ENCODE measurements around the gene CLPSL1. TPM values are rescaled to one million over a fixed set of nuclear protein-coding genes. Genes with fewer than 3 reads are reported as not detected.

CLPSL1 gene
- total RNA-seq, 1 experiment from 2014 or later, result not detected

DNA sequence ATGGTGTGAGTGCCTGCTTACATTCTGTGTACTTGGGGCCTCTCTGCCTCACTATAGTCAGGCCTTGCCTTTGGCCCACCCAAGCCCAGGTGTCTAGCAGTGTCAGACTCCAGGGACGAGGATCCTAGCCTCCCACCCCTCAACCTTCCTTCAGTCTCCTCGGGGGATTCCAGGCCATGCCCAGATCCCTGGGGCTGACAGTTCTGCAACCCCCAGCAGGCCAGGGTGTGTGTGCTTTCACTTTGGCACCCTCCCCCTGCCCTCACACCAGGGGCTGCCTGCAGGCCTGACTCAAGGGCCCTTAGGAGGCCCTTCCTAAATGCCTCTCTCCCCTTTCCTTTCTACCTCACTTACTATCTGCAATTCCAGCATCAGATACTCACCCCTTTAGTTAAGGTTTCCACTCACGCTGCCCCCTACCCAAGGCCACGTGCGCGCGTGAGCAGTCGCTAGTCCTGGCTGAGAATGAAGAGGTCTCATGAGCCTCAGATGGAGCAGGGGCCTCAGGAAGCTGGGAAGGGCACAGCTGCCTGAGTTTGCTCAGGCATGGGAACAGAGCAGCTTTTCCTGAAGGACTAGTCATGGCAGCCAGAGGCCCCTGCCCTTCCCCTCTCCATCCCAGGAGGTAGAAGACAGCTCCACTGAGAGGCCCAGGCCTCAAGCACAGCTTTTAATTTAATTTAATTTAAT is 17.2 kb downstream of the CLPSL1 start:
- CTCF ChIA-PET, result no interaction called here
- in situ Hi-C loops (cut with HindIII; ENCODE audit: low pct_unique_long_range_greater_than_20kb, low sequenced_read_pairs), result no loop called here

DNA sequence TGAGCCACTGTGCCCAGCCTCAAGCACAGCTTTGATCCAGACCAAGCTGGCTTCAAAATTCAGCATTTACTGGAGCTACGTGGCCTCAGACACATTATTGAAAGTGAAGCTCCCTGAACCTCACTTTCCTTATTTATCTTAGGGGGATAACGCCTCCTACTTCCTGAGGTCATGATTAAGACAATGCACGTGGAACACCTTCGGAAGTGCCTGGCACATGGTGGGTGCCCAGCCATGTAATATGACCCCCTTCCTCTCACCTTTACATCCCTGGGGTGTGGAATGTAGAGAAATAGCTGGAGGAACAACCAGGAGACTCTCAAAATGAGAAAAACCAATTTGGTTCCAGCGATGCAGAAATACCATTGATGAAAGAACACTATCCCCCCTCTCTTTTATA is 17.9 kb downstream of the CLPSL1 start:
- H3K4me3 ChIP-seq (ENCODE audit: low read depth in 2 of 2, low read length in 2 of 2), result no peak overlapping the region
- no peaks in the 10 kb centered on the region for H3K9me3 ChIP-seq (ENCODE audit: control insufficient read depth, insufficient read depth, low read depth, low read length)
- no peaks in the 10 kb centered on the region for H3K4me1 ChIP-seq (ENCODE audit: control insufficient read depth, insufficient read depth, low read length)
- H3K27ac ChIP-seq (ENCODE audit: low read length), result no peak overlapping the region
- TF ChIP-seq, protein P1, sequence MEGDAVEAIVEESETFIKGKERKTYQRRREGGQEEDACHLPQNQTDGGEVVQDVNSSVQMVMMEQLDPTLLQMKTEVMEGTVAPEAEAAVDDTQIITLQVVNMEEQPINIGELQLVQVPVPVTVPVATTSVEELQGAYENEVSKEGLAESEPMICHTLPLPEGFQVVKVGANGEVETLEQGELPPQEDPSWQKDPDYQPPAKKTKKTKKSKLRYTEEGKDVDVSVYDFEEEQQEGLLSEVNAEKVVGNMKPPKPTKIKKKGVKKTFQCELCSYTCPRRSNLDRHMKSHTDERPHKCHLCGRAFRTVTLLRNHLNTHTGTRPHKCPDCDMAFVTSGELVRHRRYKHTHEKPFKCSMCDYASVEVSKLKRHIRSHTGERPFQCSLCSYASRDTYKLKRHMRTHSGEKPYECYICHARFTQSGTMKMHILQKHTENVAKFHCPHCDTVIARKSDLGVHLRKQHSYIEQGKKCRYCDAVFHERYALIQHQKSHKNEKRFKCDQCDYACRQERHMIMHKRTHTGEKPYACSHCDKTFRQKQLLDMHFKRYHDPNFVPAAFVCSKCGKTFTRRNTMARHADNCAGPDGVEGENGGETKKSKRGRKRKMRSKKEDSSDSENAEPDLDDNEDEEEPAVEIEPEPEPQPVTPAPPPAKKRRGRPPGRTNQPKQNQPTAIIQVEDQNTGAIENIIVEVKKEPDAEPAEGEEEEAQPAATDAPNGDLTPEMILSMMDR (IDR thresholded peaks at IDR 0.05), result no peak
- TF ChIP-seq, protein P2, sequence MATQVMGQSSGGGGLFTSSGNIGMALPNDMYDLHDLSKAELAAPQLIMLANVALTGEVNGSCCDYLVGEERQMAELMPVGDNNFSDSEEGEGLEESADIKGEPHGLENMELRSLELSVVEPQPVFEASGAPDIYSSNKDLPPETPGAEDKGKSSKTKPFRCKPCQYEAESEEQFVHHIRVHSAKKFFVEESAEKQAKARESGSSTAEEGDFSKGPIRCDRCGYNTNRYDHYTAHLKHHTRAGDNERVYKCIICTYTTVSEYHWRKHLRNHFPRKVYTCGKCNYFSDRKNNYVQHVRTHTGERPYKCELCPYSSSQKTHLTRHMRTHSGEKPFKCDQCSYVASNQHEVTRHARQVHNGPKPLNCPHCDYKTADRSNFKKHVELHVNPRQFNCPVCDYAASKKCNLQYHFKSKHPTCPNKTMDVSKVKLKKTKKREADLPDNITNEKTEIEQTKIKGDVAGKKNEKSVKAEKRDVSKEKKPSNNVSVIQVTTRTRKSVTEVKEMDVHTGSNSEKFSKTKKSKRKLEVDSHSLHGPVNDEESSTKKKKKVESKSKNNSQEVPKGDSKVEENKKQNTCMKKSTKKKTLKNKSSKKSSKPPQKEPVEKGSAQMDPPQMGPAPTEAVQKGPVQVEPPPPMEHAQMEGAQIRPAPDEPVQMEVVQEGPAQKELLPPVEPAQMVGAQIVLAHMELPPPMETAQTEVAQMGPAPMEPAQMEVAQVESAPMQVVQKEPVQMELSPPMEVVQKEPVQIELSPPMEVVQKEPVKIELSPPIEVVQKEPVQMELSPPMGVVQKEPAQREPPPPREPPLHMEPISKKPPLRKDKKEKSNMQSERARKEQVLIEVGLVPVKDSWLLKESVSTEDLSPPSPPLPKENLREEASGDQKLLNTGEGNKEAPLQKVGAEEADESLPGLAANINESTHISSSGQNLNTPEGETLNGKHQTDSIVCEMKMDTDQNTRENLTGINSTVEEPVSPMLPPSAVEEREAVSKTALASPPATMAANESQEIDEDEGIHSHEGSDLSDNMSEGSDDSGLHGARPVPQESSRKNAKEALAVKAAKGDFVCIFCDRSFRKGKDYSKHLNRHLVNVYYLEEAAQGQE (IDR thresholded peaks at IDR 0.05; ENCODE audit: insufficient read depth in 1 of 2, low read depth in 2 of 2, low read length in 1 of 2), result no peak
- TF ChIP-seq TCF7L2 (IDR thresholded peaks at IDR 0.05; ENCODE audit: low read depth, low read length), result no peak
- no peak for TF ChIP-seq SIN3A (IDR thresholded peaks at IDR 0.05; ENCODE audit: borderline replicate concordance, insufficient read depth, low read depth, low read length)
- TF ChIP-seq POLR2AphosphoS5 (IDR thresholded peaks at IDR 0.05; ENCODE audit: low read depth, low read length), result no peak
- ChIA-PET CTCF (interaction anchor here (0.7 kb wide), 1 partner anchor 12 kb away, joined by 3 read pairs; no protein-coding TSS in a partner anchor), POLR2A (no interaction called here)
- intact Hi-C loops (cut with micrococcal nuclease; ENCODE audit: unreplicated experiment), result loop anchor here (1.0 kb wide), 1 partner anchor 11 kb away; no protein-coding TSS in a partner anchor
- in situ Hi-C loops (cut with HindIII; ENCODE audit: low pct_unique_long_range_greater_than_20kb, low sequenced_read_pairs), result no loop called here
- no peaks in the 10 kb centered on the region for H3K36me3 ChIP-seq (ENCODE audit: control insufficient read depth, insufficient read depth, low read length)
- BruUV-seq (replicated peaks), result no TSS peak
- DNase-seq (ENCODE audit: low read depth, low spot score) (no peak), ATAC-seq (no peak)
- no peaks in the 10 kb centered on the region for H3K27me3 ChIP-seq (ENCODE audit: control insufficient read depth, insufficient read depth, low read length)

More for the DNA sequence above, 17.2 kb downstream of the CLPSL1 start:
- H3K9me3 ChIP-seq (ENCODE audit: control insufficient read depth, insufficient read depth, low read depth, low read length), result no peaks in the 10 kb centered on the region
- H3K4me3 ChIP-seq (ENCODE audit: low read depth in 2 of 2, low read length in 2 of 2), result no peak overlapping the region
- no peaks in the 10 kb centered on the region for H3K4me1 ChIP-seq (ENCODE audit: control insufficient read depth, insufficient read depth, low read length)
- TF ChIP-seq TCF7L2 (IDR thresholded peaks at IDR 0.05; ENCODE audit: low read depth, low read length) (no peak), POLR2AphosphoS5 (IDR thresholded peaks at IDR 0.05; ENCODE audit: low read depth, low read length) (no peak), SIN3A (IDR thresholded peaks at IDR 0.05; ENCODE audit: borderline replicate concordance, insufficient read depth, low read depth, low read length) (no peak)
- TF ChIP-seq, protein P1 (IDR thresholded peaks at IDR 0.05), result no peak
- TF ChIP-seq, protein P2 (IDR thresholded peaks at IDR 0.05; ENCODE audit: insufficient read depth in 1 of 2, low read depth in 2 of 2, low read length in 1 of 2), result no peak
- no TSS peak for BruUV-seq (replicated peaks)
- H3K27me3 ChIP-seq (ENCODE audit: control insufficient read depth, insufficient read depth, low read length), result no peaks in the 10 kb centered on the region
- intact Hi-C loops (cut with micrococcal nuclease; ENCODE audit: unreplicated experiment), result loop anchor here (1.0 kb wide), 1 partner anchor 11 kb away; no protein-coding TSS in a partner anchor
- DNase-seq (ENCODE audit: low read depth, low spot score) (no peak), ATAC-seq (no peak)
- POLR2A ChIA-PET, result interaction anchor here (0.7 kb wide), 1 partner anchor 258 kb away, joined by 6 read pairs; no protein-coding TSS in a partner anchor
- H3K36me3 ChIP-seq (ENCODE audit: control insufficient read depth, insufficient read depth, low read length), result no peaks in the 10 kb centered on the region
- H3K27ac ChIP-seq (ENCODE audit: low read length), result no peak overlapping the region
